Measurements from ENCODE around the gene MMRN1. TPM values are rescaled to one million over a fixed set of nuclear protein-coding genes. Genes with fewer than 3 reads are reported as not detected.

MMRN1 gene
- polyA plus RNA-seq, 1 donor (not counting 4 experiments of a cell fraction or from before 2014, with no cell fraction given) = not detected

DNA sequence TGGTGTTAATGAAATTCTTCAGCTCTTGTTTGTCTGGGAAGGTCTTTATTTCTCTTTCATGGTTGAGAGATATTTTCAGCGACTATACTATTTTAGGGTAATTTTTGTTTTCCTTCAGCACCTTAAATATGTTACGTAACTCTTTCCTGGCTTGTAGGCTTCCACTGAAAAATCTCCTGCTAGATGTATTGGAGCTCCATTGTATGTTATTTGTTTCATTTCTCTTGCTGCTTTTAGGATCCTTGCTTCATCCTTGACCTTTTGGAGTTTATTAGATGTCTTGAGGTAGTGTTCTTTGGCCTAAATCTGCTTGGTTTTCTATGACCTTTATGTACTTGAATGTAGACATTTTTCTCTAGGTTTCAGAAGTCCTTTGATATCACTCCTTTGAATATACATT, 93.6 kb downstream of the MMRN1 start:
- H3K36me3 ChIP-seq (ENCODE audit: control insufficient read depth in 2 of 2, extremely low read depth in 1 of 2, insufficient read depth in 2 of 2, low read length in 2 of 2) = no peaks in the 10 kb centered on the region
- no peak overlapping the region for H3K4me2 ChIP-seq (ENCODE audit: control insufficient read depth, extremely low read depth, insufficient read depth, low read depth, low read length)
- DNase-seq (ENCODE audit: low read depth, low spot score) (no peak), FAIRE-seq (no peak)
- no peak overlapping the region for H3K27ac ChIP-seq (ENCODE audit: control insufficient read depth, insufficient read depth, low read length)
- H4K20me1 ChIP-seq (ENCODE audit: control insufficient read depth, extremely low read depth, insufficient read depth, low read length) = no peaks in the 10 kb centered on the region
- H3K4me3 ChIP-seq (ENCODE audit: control insufficient read depth in 2 of 3, extremely low read depth in 1 of 3, insufficient read depth in 2 of 3, low read depth in 1 of 3, low read length in 3 of 3) = no peak overlapping the region
- dilution Hi-C loops (cut with MboI; ENCODE audit: extremely low pct_ligation_motif_present, low sequenced_read_pairs) = no loop called here
- no peak overlapping the region for H3K9ac ChIP-seq (ENCODE audit: control insufficient read depth, extremely low read depth, insufficient read depth, low read length)
- peaks cover 4% of the 10 kb centered on the region for H3K27me3 ChIP-seq (ENCODE audit: control insufficient read depth, extremely low read depth, insufficient read depth, low read length)
- H3K79me2 ChIP-seq (ENCODE audit: control insufficient read depth, insufficient read depth, low read length) = no peaks in the 10 kb centered on the region
- no peaks in the 10 kb centered on the region for H3K9me1 ChIP-seq (ENCODE audit: control insufficient read depth, extremely low read depth, insufficient read depth, low read length)
- no peaks in the 10 kb centered on the region for H3K9me3 ChIP-seq (ENCODE audit: control insufficient read depth, low read depth, low read length)
- no peak for TF ChIP-seq EZH2 (IDR thresholded peaks at IDR 0.05; ENCODE audit: low read length)
- TF ChIP-seq, protein P1, sequence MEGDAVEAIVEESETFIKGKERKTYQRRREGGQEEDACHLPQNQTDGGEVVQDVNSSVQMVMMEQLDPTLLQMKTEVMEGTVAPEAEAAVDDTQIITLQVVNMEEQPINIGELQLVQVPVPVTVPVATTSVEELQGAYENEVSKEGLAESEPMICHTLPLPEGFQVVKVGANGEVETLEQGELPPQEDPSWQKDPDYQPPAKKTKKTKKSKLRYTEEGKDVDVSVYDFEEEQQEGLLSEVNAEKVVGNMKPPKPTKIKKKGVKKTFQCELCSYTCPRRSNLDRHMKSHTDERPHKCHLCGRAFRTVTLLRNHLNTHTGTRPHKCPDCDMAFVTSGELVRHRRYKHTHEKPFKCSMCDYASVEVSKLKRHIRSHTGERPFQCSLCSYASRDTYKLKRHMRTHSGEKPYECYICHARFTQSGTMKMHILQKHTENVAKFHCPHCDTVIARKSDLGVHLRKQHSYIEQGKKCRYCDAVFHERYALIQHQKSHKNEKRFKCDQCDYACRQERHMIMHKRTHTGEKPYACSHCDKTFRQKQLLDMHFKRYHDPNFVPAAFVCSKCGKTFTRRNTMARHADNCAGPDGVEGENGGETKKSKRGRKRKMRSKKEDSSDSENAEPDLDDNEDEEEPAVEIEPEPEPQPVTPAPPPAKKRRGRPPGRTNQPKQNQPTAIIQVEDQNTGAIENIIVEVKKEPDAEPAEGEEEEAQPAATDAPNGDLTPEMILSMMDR (optimal IDR thresholded peaks at IDR 0.05 in 1 of 3, IDR thresholded peaks at IDR 0.05 in 1 of 3, conservative IDR thresholded peaks at IDR 0.05 in 1 of 3; ENCODE audit: extremely low read depth in 1 of 3, insufficient read depth in 2 of 3, low read length in 3 of 3) = no peak
- H2AFZ ChIP-seq (ENCODE audit: control insufficient read depth, low read length) = no peak overlapping the region
- H3K4me1 ChIP-seq (ENCODE audit: control insufficient read depth, extremely low read depth, insufficient read depth, low read length) = no peaks in the 10 kb centered on the region

DNA sequence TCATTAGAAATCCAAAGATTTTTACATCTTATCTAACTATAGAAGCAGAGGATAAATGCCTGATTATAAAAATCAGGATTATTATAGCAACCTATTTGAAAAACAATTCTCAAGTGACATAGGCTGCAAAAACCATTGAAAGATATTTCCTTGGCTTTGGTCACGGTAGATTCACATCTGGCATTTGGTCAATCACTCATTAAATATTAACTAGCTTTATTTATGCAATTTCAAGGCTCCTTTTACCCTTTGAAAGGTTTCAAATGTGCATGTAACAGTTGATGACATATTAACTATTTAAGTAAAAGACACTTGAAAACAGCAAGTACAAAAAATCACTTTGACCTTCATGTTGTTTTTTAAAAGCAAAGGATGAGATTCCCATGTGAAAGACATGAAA, 98.1 kb downstream of the MMRN1 start:
- no peaks in the 10 kb centered on the region for H4K20me1 ChIP-seq (ENCODE audit: control insufficient read depth, extremely low read depth, insufficient read depth, low read length)
- peaks cover 4% of the 10 kb centered on the region for H3K27me3 ChIP-seq (ENCODE audit: control insufficient read depth, extremely low read depth, insufficient read depth, low read length)
- H3K27ac ChIP-seq (ENCODE audit: control insufficient read depth, insufficient read depth, low read length) = no peak overlapping the region
- H3K4me3 ChIP-seq (ENCODE audit: control insufficient read depth in 2 of 3, extremely low read depth in 1 of 3, insufficient read depth in 2 of 3, low read depth in 1 of 3, low read length in 3 of 3) = no peak overlapping the region
- H3K36me3 ChIP-seq (ENCODE audit: control insufficient read depth in 2 of 2, extremely low read depth in 1 of 2, insufficient read depth in 2 of 2, low read length in 2 of 2) = no peaks in the 10 kb centered on the region
- no peak for DNase-seq (ENCODE audit: low read depth, low spot score)
- FAIRE-seq = no peak
- H3K9ac ChIP-seq (ENCODE audit: control insufficient read depth, extremely low read depth, insufficient read depth, low read length) = no peak overlapping the region
- no peaks in the 10 kb centered on the region for H3K4me1 ChIP-seq (ENCODE audit: control insufficient read depth, extremely low read depth, insufficient read depth, low read length)
- H3K9me3 ChIP-seq (ENCODE audit: control insufficient read depth, low read depth, low read length) = no peaks in the 10 kb centered on the region
- TF ChIP-seq, protein P1 (optimal IDR thresholded peaks at IDR 0.05 in 1 of 3, IDR thresholded peaks at IDR 0.05 in 1 of 3, conservative IDR thresholded peaks at IDR 0.05 in 1 of 3; ENCODE audit: extremely low read depth in 1 of 3, insufficient read depth in 2 of 3, low read length in 3 of 3) = no peak
- no peak for TF ChIP-seq EZH2 (IDR thresholded peaks at IDR 0.05; ENCODE audit: low read length)
- H3K9me1 ChIP-seq (ENCODE audit: control insufficient read depth, extremely low read depth, insufficient read depth, low read length) = no peaks in the 10 kb centered on the region
- no peak overlapping the region for H3K4me2 ChIP-seq (ENCODE audit: control insufficient read depth, extremely low read depth, insufficient read depth, low read depth, low read length)
- no peak overlapping the region for H2AFZ ChIP-seq (ENCODE audit: control insufficient read depth, low read length)
- H3K79me2 ChIP-seq (ENCODE audit: control insufficient read depth, insufficient read depth, low read length) = no peaks in the 10 kb centered on the region
- dilution Hi-C loops (cut with MboI; ENCODE audit: extremely low pct_ligation_motif_present, low sequenced_read_pairs) = no loop called here
